NT2/D1 (cell line): Measurements from ENCODE around the gene AP1AR.
"Not testable (repeated sequence)": the region's sequence is repeated elsewhere in the genome, so short reads cannot be mapped to it uniquely, and the experiment has no call there.

Source experiments
- DNase-seq: peaks from one replicate; pipeline ENCODE4 v3.0.0-alpha.2; 2011; ENCODE audit warnings: low read depth, low spot score
- H3K27me3 ChIP-seq: 2 replicates; pipeline ENCODE4 v1.6.0; 2011; ENCODE audit warnings: mild to moderate bottlenecking; ENCODE audit not compliant: insufficient read length, insufficient read depth
- H3K36me3 ChIP-seq: 2 replicates; pipeline ENCODE4 v1.6.1; 2011; ENCODE audit warnings: mild to moderate bottlenecking, low read length, mixed read lengths; ENCODE audit not compliant: insufficient read depth, insufficient read length
- H3K4me1 ChIP-seq: 2 replicates; pipeline ENCODE4 v1.5.1; 2011; ENCODE audit not compliant: insufficient read depth, insufficient read length
- H3K4me3 ChIP-seq: 2 replicates; pipeline ENCODE4 v1.5.1; 2011; ENCODE audit warnings: low read depth; ENCODE audit not compliant: insufficient read length
- H3K9ac ChIP-seq: 2 replicates; pipeline ENCODE4 v1.6.0; 2011; ENCODE audit warnings: low read depth; ENCODE audit not compliant: insufficient read length
- H3K9me3 ChIP-seq: 2 replicates; pipeline ENCODE4 v1.5.1; 2011; ENCODE audit warnings: mild to moderate bottlenecking, low read length; ENCODE audit not compliant: insufficient read depth
- SUZ12 ChIP-seq: IDR thresholded peaks from 2 replicates; pipeline ENCODE4 v1.6.1; 2011; ENCODE audit not compliant: insufficient read length, insufficient read depth; ENCODE audit errors: extremely low read depth
- YY1 ChIP-seq: IDR thresholded peaks from 2 replicates; pipeline ENCODE4 v1.6.1; 2011; ENCODE audit not compliant: insufficient read length, insufficient read depth
- ZNF274 ChIP-seq: IDR thresholded peaks from 2 replicates; pipeline ENCODE4 v1.6.1; 2011; ENCODE audit warnings: mild to moderate bottlenecking, low read depth, low read length

The AP1AR gene

GRCh38 chr4:112274959-112275358, 43.4 kb downstream of the AP1AR start:
- Histone ChIP-seq H3K27me3 (no peaks in the 10 kb centered on the region), H3K9ac (no peak overlapping the region), H3K4me1 (no peaks in the 10 kb centered on the region), H3K4me3 (no peak overlapping the region), H3K36me3 (peaks cover 2% of the 10 kb centered on the region), H3K9me3 (peaks cover 6% of the 10 kb centered on the region)
- no peak for DNase-seq
- TF ChIP-seq YY1 (no peak), SUZ12 (no peak), ZNF274 (no peak)

GRCh38 chr4:112276113-112276512, 44.5 kb downstream of the AP1AR start:
- H3K4me1 ChIP-seq = no peaks in the 10 kb centered on the region
- H3K9ac ChIP-seq = no peak overlapping the region
- no peak for TF ChIP-seq YY1
- no peak for TF ChIP-seq SUZ12
- TF ChIP-seq ZNF274 = no peak
- no peak for DNase-seq
- no peak overlapping the region for H3K4me3 ChIP-seq
- H3K9me3 ChIP-seq = peaks cover 6% of the 10 kb centered on the region
- no peaks in the 10 kb centered on the region for H3K27me3 ChIP-seq
- peaks cover 2% of the 10 kb centered on the region for H3K36me3 ChIP-seq

DNA sequence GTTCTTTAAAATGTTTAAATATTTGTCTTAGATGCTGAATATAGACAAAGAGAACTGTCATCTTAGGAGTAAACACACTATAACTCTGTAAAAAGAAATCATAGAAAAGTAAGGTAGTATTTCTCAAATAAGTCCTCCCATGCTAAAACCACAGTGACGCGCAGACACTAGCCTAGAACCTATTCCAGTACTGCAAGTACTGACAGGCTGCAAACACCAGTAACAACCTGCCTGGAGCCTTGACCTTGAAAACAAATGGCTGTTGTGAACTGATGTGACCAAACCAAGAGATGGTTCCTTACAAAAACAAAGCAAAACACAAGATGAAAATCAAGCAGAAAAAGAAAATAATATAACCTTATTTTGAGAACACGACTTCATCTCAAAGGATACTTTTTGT, 45.6 kb downstream of the AP1AR start:
- Histone ChIP-seq H3K9ac (no peak overlapping the region), H3K27me3 (no peaks in the 10 kb centered on the region), H3K9me3 (peaks cover 5% of the 10 kb centered on the region), H3K36me3 (peaks cover 2% of the 10 kb centered on the region), H3K4me3 (no peak overlapping the region), H3K4me1 (no peaks in the 10 kb centered on the region)
- TF ChIP-seq YY1 (no peak), SUZ12 (no peak), ZNF274 (no peak)
- no peak for DNase-seq

DNA sequence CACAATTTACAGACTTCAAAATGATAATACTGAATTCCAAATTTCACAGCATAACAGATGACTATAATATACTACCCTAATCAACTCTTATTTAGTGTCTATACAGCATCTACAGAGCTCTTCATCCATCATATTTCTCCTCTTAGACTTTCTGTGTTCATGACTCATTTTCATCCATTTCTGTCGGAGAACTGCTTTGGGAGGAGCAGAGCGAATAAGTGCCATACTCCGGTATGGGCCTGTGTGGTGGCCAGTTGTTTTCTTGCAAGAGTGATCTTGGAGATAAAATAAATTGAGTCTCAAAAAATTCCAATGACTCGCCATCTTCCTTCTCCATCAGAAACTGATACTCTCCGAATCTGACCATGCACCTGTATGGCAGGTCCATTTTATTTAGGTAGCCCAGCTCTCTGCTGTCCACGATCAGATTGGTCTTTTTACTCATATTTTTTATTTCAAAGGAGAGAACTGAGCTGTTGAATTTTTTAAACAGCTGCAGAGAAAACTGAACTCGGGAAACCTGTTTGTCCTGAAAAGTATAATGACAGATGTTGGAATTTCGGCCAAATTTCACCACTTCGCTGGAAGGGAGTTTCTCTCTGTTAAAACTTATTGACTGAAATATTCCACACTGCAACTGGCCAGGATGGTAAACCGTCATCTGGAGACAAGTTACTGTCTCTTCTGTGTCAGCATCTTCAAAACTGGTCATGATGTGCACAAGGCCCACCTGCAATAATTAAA, 46.3 kb downstream of the AP1AR start:
- Histone ChIP-seq H3K9ac (no peak overlapping the region), H3K4me3 (no peak overlapping the region), H3K36me3 (peaks cover 2% of the 10 kb centered on the region), H3K27me3 (no peaks in the 10 kb centered on the region), H3K9me3 (no peaks in the 10 kb centered on the region; the same call in 1 of the 2 replicates), H3K4me1 (no peaks in the 10 kb centered on the region)
- TF ChIP-seq YY1 (no peak), SUZ12 (no peak), ZNF274 (no peak)
- DNase-seq = no peak

GRCh38 chr4:112279025-112279881, 47.7 kb downstream of the AP1AR start:
- no peak overlapping the region for H3K9ac ChIP-seq

DNA sequence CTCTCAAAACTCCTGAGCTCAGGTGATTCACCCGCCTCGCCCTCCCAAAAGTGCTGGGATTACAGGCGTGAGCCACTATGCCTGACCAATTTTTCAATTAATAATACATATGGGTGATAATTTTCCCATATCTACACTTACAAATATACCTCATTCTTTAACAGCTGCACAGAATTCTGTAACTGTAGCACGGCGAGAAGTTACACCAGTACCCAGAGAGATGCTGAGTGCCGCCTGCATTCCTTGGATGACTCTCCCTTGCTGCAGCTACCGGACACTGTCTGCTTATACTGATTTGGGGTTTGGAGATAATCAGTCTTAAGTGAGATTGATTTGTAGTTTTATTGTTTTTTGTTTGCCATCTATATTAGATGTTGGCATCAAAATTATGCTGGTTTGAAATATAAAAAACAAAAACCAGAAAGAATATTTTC, 48.3 kb downstream of the AP1AR start:
- Histone ChIP-seq H3K36me3 (peaks cover 2% of the 10 kb centered on the region), H3K4me3 (no peak overlapping the region), H3K4me1 (no peaks in the 10 kb centered on the region), H3K9ac (no peak overlapping the region), H3K27me3 (peaks cover 2% of the 10 kb centered on the region), H3K9me3 (no peaks in the 10 kb centered on the region)
- DNase-seq = no peak
- TF ChIP-seq ZNF274 (no peak), YY1 (no peak), SUZ12 (no peak)

More at GRCh38 chr4:112279025-112279881, 47.7 kb downstream of the AP1AR start:
- peaks cover 2% of the 10 kb centered on the region for H3K36me3 ChIP-seq
- no peak for TF ChIP-seq SUZ12
- no peak for TF ChIP-seq YY1
- TF ChIP-seq ZNF274 = no peak
- no peak overlapping the region for H3K4me3 ChIP-seq
- H3K27me3 ChIP-seq = no peaks in the 10 kb centered on the region
- H3K9me3 ChIP-seq = no peaks in the 10 kb centered on the region
- no peak for DNase-seq
- no peaks in the 10 kb centered on the region for H3K4me1 ChIP-seq

DNA sequence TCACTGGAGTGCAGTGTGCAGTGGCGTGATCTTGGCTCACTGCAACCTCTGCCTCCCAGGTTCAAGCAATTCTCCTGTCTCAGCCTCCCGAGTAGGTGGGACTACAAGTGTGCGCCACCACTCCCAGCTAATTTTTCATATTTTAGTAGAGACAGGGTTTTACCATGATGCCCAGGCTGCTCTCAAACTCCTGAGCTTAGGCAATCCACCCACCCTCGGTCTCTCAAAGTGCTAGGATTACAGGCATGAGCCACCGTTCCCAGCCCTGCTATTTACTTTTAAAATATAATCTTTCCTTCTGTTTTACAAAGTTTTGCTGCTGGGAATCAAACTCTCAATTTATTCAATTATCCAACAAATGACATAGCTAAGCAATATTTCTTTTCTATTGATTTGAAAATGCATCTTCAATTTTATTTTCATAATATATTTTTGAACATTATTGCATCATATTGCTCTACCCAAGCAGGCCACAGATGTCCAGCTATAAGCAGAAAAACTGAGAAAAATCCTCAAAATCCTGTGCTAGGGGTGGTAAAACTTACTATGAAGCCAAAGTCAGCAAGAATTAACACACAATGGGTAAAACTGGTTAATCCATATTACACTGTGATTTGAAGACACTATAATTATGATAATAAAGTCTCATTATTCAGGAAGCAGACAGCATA, 48.9 kb downstream of the AP1AR start:
- TF ChIP-seq YY1 (no peak), ZNF274 (no peak), SUZ12 (no peak)

GRCh38 chr4:112281895-112282398, 50.4 kb downstream of the AP1AR start:
- peaks cover 18% of the 10 kb centered on the region for H3K27me3 ChIP-seq
- not testable (repeated sequence) for H3K9me3 ChIP-seq, H3K9ac ChIP-seq, H3K4me3 ChIP-seq, H3K4me1 ChIP-seq, DNase-seq, H3K36me3 ChIP-seq

More for the DNA sequence above, 48.9 kb downstream of the AP1AR start:
- Histone ChIP-seq H3K27me3 (peaks cover 7% of the 10 kb centered on the region), H3K9me3 (no peaks in the 10 kb centered on the region), H3K9ac (no peak overlapping the region), H3K4me3 (no peak overlapping the region), H3K4me1 (no peaks in the 10 kb centered on the region), H3K36me3 (peaks cover 2% of the 10 kb centered on the region)
- no peak for DNase-seq
